GM12874 (cell line): ENCODE results near the gene JAK1.

ENCODE experiments used
- CTCF ChIP-seq: IDR thresholded peaks from 2 replicates; pipeline ENCODE4 v1.5.1; 2011; ENCODE audit warnings: low read depth, mild to moderate bottlenecking, control low read depth, low read length, moderate library complexity; ENCODE audit not compliant: insufficient read depth

Gene JAK1

GRCh38 chr1:65002508-65003315 lies 36.4 kb upstream of the JAK1 start:
- TF ChIP-seq CTCF, result no peak

GRCh38 chr1:65002156-65002507 lies 35.8 kb upstream of the JAK1 start:
- TF ChIP-seq CTCF, result no peak

GRCh38 chr1:65001231-65001792 lies 35.0 kb upstream of the JAK1 start:
- TF ChIP-seq CTCF, result no peak

GRCh38 chr1:64996541-64997257 lies 30.4 kb upstream of the JAK1 start:
- no peak for TF ChIP-seq CTCF

- TF ChIP-seq CTCF, result no peak
Observed at GRCh38 chr1:64995316-64995715, 29.0 kb upstream of the JAK1 start.

GRCh38 chr1:64986903-64987871 lies 20.8 kb upstream of the JAK1 start:
- TF ChIP-seq CTCF, result no peak

- no peak for TF ChIP-seq CTCF
Observed at GRCh38 chr1:64984737-64985136, 18.4 kb upstream of the JAK1 start.
